Sigmoid colon (tissue), 7 donors: ENCODE measurements around the gene PIP4K2A. TPM values are rescaled to one million over a fixed set of nuclear protein-coding genes. Genes with fewer than 3 reads are reported as not detected.

ENCODE experiments used
- DNase-seq: peaks from one replicate; pipeline ENCODE4 v3.0.0-alpha.2; 2019
- H3K27ac ChIP-seq, 4 donors: fragments of 200-600 bp; sonication (generic); one replicate each; pipeline ENCODE4 v1.5.1; 2016 to 2019; ENCODE audit warnings: mild to moderate bottlenecking in 1 of 4
- H3K27me3 ChIP-seq, 3 donors: fragments of 200-600 bp; sonication (generic); one replicate each; pipeline ENCODE4 v1.5.1; 2019; ENCODE audit warnings: mild to moderate bottlenecking in 1 of 3
- H3K36me3 ChIP-seq, 4 donors: fragments of 200-600 bp; sonication (generic); one replicate each; pipeline ENCODE4 v1.5.1; 2016 to 2019
- H3K4me1 ChIP-seq, 4 donors: fragments of 200-600 bp; sonication (generic); one replicate each; pipeline ENCODE4 v1.5.1; 2017 to 2019
- H3K4me3 ChIP-seq, 4 donors: fragments of 200-600 bp; sonication (generic); one replicate each; pipeline ENCODE4 v1.5.1; 2017 to 2019; ENCODE audit warnings: mild to moderate bottlenecking in 2 of 4, moderate library complexity in 1 of 4
- H3K9me3 ChIP-seq, 4 donors: fragments of 200-600 bp in 3 of 4; sonication (generic) in 3 of 4; one replicate each; pipeline versions ENCODE4 v1.5.1 to v1.6.1; 2013 to 2019
- CTCF ChIP-seq, 4 experiments: fragments of 450-650 bp in 3 of 4; fragments of 200-600 bp in 1 of 4; IDR thresholded peaks; one replicate each; pipeline ENCODE4 v1.5.1; 2016 to 2019; ENCODE audit warnings: antibody characterized with exemption in 4 of 4, mild to moderate bottlenecking in 3 of 4, moderate library complexity in 2 of 4
- EP300 ChIP-seq, 4 donors: sonication (generic); formaldehyde crosslinking; IDR thresholded peaks; one replicate each; pipeline ENCODE4 v1.6.1; 2017; ENCODE audit warnings: antibody characterized with exemption in 4 of 4
- POLR2A ChIP-seq, 2 donors: fragments of 450-650 bp; IDR thresholded peaks; one replicate each; pipeline ENCODE4 v1.6.1; 2016; ENCODE audit warnings: antibody characterized with exemption in 2 of 2, mild to moderate bottlenecking in 2 of 2, moderate library complexity in 2 of 2
- POLR2AphosphoS5 ChIP-seq, 4 donors: sonication (generic); formaldehyde crosslinking; IDR thresholded peaks; one replicate each; pipeline ENCODE4 v1.6.1; 2017; ENCODE audit warnings: antibody characterized with exemption in 4 of 4
- WGBS, 2 donors: extraction: QIAGEN DNeasy Blood & Tissue Kit; methylation state at CpG; one replicate each; pipeline ENCODE4 v1.1.7; 2013; 5-methylcytosine and 5-hydroxymethylcytosine counted together
- intact Hi-C: fragments of 100-400 bp; cut with DNase I; formaldehyde crosslinking; loops from one replicate; pipeline ENCODE4 v1.15.1; 2023
- polyA plus RNA-seq, 3 donors: library from polyadenylated mRNA; stranded (reverse); fragments of 200-250 nt; gene quantifications; one replicate each; pipeline ENCODE4 v1.2.3, GENCODE V29; 2013
- total RNA-seq, 4 donors: library from RNA; depleted of rRNA; stranded (reverse); fragments of >200 nt; gene quantifications; one replicate each; pipeline ENCODE4 v1.1.0, GENCODE V29; 2016
- donor health status: healthy with polysubstance abuse.
- donor health status: Bipolar disorder and iron deficiency.
- donor health status: healthy.

The PIP4K2A gene
- total and polyA plus RNA-seq, 7 donors: 7.2 to 23.2 (median 17.8) TPM

GRCh38 chr10:22657566-22658225 is 56.7 kb downstream of the PIP4K2A start:
- Histone ChIP-seq H3K4me1 (peaks cover 0 to 3% (median 0%) of the 10 kb centered on the region in 4 donors), H3K27ac (no peak overlapping the region), H3K36me3 (no peaks in the 10 kb centered on the region), H3K27me3 (no peaks in the 10 kb centered on the region), H3K4me3 (no peak overlapping the region), H3K9me3 (no peaks in the 10 kb centered on the region)
- intact Hi-C loops: no loop called here
- no peak for TF ChIP-seq POLR2AphosphoS5 (IDR thresholded peaks at IDR 0.05)
- no peak for TF ChIP-seq CTCF (IDR thresholded peaks at IDR 0.05)
- no peak for TF ChIP-seq POLR2A (IDR thresholded peaks at IDR 0.05)
- TF ChIP-seq EP300 (IDR thresholded peaks at IDR 0.05): no peak
- 63 to 88% methylated on average over 5 of the region's 5 CpGs for WGBS, 2 donors
- no peak for DNase-seq

- Histone ChIP-seq H3K9me3 (no peaks in the 10 kb centered on the region), H3K36me3 (no peaks in the 10 kb centered on the region), H3K27me3 (no peaks in the 10 kb centered on the region), H3K4me3 (no peak overlapping the region), H3K4me1 (peaks cover 0 to 3% (median 0%) of the 10 kb centered on the region in 4 donors), H3K27ac (no peak overlapping the region)
- 75 to 82% methylated on average over 4 of the region's 4 CpGs for WGBS, 2 donors
- no peak for DNase-seq
- intact Hi-C loops: no loop called here
- no peak for TF ChIP-seq CTCF (IDR thresholded peaks at IDR 0.05)
- TF ChIP-seq POLR2AphosphoS5 (IDR thresholded peaks at IDR 0.05): no peak
- TF ChIP-seq POLR2A (IDR thresholded peaks at IDR 0.05): no peak
- no peak for TF ChIP-seq EP300 (IDR thresholded peaks at IDR 0.05)
These were observed 57.4 kb downstream of the PIP4K2A start for GRCh38 chr10:22657024-22657423.

- no peak overlapping the region for H3K27ac ChIP-seq
- no peaks in the 10 kb centered on the region for H3K27me3 ChIP-seq
- 93 to 95% methylated on average over 8 of the region's 8 CpGs for WGBS, 2 donors
- no peak overlapping the region for H3K4me3 ChIP-seq
- TF ChIP-seq POLR2A (IDR thresholded peaks at IDR 0.05): no peak
- H3K9me3 ChIP-seq: no peaks in the 10 kb centered on the region
- DNase-seq: no peak
- intact Hi-C loops: no loop called here
- peaks cover 0 to 3% (median 0%) of the 10 kb centered on the region in 4 donors for H3K4me1 ChIP-seq
- no peaks in the 10 kb centered on the region for H3K36me3 ChIP-seq
These were observed 58.3 kb downstream of the PIP4K2A start for GRCh38 chr10:22656036-22656435.

GRCh38 chr10:22655312-22655981 is 58.9 kb downstream of the PIP4K2A start:
- Histone ChIP-seq H3K27ac (no peak overlapping the region), H3K4me3 (no peak overlapping the region), H3K36me3 (no peaks in the 10 kb centered on the region), H3K4me1 (peaks cover 0 to 3% (median 0%) of the 10 kb centered on the region in 4 donors), H3K27me3 (no peaks in the 10 kb centered on the region), H3K9me3 (no peaks in the 10 kb centered on the region)
- TF ChIP-seq POLR2A (IDR thresholded peaks at IDR 0.05): no peak
- TF ChIP-seq CTCF (IDR thresholded peaks at IDR 0.05): no peak
- no peak for TF ChIP-seq EP300 (IDR thresholded peaks at IDR 0.05)
- TF ChIP-seq POLR2AphosphoS5 (IDR thresholded peaks at IDR 0.05): no peak
- WGBS, 2 donors: 49 to 58% methylated on average over 10 of the region's 10 CpGs
- intact Hi-C loops: no loop called here
- DNase-seq: no peak

- WGBS, 2 donors: 60 to 88% methylated on average over 6 of the region's 6 CpGs
These were observed 61.3 kb downstream of the PIP4K2A start for GRCh38 chr10:22652988-22653481.

More at GRCh38 chr10:22652988-22653481, 61.3 kb downstream of the PIP4K2A start:
- intact Hi-C loops: no loop called here
- Histone ChIP-seq H3K4me3 (no peak overlapping the region), H3K9me3 (no peaks in the 10 kb centered on the region), H3K27me3 (no peaks in the 10 kb centered on the region), H3K27ac (no peak overlapping the region), H3K36me3 (no peaks in the 10 kb centered on the region), H3K4me1 (peaks cover 0 to 16% (median 10%) of the 10 kb centered on the region in 4 donors)
- TF ChIP-seq POLR2A (IDR thresholded peaks at IDR 0.05): no peak
- TF ChIP-seq CTCF (IDR thresholded peaks at IDR 0.05): no peak
- TF ChIP-seq POLR2AphosphoS5 (IDR thresholded peaks at IDR 0.05): no peak
- TF ChIP-seq EP300 (IDR thresholded peaks at IDR 0.05): no peak
- no peak for DNase-seq
